ENCODE results near the gene MSMP.

DNA sequence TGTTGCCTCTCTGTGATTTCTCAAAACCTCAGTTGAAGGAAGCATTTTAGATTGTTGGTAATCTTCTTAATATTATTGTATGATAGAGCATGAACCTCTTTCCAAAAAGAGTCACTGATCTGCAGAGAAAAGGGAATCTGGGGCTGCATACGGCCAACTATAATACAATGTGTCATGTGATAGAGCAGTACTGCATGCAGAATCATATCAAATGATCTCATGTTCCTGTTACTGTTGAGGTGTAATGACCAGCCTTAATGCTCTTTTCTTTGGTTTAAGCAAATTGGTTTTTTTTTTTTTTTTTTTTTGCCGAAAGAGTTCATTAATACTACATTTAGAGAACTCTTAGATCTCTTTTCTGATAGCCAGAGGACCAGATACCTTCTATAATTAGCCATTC is 12.9 kb upstream of the MSMP start:
- TF ChIP-seq, protein P1, sequence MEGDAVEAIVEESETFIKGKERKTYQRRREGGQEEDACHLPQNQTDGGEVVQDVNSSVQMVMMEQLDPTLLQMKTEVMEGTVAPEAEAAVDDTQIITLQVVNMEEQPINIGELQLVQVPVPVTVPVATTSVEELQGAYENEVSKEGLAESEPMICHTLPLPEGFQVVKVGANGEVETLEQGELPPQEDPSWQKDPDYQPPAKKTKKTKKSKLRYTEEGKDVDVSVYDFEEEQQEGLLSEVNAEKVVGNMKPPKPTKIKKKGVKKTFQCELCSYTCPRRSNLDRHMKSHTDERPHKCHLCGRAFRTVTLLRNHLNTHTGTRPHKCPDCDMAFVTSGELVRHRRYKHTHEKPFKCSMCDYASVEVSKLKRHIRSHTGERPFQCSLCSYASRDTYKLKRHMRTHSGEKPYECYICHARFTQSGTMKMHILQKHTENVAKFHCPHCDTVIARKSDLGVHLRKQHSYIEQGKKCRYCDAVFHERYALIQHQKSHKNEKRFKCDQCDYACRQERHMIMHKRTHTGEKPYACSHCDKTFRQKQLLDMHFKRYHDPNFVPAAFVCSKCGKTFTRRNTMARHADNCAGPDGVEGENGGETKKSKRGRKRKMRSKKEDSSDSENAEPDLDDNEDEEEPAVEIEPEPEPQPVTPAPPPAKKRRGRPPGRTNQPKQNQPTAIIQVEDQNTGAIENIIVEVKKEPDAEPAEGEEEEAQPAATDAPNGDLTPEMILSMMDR (IDR thresholded peaks at IDR 0.05; ENCODE audit: insufficient read depth, low read length, poor library complexity, severe bottlenecking), result no peak
- TF ChIP-seq EZH2phosphoT487 (conservative IDR thresholded peaks at IDR 0.05; ENCODE audit: low read length), result no peak
